ENCODE data around the gene MRTFB.
"Not testable (repeated sequence)": the region's sequence is repeated elsewhere in the genome, so short reads cannot be mapped to it uniquely, and the experiment has no call there.

The MRTFB gene

DNA sequence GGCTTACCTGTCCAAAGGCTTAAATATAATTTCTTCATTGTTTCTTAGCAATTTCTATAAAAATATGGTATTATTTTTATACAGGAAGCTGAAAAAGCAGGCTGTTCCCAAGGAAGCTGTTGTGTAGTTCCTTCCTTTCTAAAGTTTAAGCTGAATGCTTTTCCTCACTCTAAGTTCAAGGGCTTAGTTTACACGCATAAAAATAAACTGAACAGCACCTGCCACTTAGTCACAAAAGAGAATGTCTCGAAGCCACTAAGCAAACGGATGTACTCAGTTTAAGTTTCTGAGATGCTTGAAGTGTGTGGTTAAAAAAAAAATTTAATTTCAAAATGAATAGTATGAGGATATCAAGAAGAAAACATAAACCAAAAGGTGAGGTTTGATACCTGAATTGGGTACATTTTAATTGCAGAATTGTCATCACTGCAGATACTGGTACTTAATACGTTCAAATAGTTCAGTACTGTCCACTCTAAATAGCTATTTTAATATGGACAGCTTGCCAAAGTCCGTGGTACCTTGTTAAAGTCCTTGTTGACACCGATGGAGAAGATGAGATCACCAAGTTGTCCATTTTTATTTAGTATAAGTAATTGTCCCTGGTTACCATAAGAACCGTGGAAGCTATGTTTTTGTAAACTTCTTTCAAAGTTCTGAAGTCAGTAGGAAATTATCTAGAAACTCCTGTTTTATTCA lies 38.1 kb downstream of the MRTFB start:
- no peak for DNase-seq

DNA sequence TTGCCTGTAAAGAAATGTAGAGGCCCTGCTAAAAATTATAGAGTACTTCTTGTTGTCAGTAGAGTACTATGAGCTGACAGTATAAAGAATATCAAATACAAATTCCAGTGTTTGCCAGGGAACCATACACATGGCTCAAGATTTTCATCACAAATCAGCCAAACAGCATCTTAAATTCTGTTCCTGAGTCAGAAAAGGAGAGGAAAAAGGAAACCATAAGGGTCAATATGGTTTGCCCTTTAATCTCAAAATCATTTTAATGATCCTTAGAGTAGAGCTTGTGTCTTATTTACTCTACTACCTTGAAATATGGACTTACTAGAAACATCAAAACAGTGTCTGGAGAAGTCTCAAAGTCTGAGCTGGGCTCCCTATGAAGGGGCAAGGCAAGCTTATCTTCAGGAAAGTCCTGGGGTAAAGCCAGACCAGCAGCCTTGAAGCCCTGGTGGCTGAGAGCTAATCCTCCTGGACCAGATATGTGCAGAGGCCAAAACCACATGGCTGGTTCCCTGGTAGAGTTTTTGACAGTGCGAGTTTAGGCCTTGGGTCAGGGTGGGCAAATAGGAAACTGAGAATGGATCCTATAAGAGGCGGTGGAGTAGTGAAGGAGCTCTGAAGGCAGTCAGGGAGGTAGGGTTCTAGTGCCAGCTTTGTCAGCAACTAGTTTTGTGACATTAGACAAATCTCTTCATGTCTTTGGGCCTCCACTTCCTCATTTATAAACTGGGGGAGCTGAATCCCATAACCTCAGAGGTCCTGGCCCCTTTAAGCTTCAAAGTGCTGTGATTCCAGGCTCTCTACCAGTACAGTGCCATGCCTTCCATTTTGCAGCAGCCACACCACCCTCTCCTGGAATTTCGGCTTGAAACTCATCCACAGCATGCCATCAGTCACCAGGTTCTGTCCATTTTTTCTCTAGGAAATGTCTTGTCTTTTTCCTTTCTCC lies 38.9 kb downstream of the MRTFB start:
- DNase-seq: no peak

DNA sequence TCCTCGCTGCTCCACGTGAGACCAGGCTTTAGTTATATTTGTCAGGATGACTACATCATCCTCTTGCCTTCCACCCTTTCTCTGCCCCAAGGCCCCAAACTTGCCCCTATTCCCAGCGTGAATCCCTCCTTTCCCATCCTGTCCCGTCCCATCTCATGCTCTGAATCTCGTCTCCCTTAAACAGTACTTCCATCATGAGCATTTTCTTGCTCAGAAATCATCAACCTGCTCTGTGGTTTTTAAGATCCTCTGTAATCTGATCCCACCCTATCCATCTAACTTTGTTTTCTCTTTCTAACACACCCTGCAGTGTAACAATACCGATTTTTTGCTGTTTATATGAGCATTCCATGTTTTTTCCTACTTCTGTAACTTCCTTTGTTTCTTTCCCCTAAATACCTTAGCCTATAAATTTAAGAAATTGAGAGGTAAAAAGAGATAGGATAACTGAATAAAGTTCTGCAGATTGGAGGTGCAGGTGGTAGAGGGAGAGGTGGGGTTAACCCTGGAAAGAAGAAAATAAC lies 39.7 kb downstream of the MRTFB start:
- no peak for DNase-seq

DNA sequence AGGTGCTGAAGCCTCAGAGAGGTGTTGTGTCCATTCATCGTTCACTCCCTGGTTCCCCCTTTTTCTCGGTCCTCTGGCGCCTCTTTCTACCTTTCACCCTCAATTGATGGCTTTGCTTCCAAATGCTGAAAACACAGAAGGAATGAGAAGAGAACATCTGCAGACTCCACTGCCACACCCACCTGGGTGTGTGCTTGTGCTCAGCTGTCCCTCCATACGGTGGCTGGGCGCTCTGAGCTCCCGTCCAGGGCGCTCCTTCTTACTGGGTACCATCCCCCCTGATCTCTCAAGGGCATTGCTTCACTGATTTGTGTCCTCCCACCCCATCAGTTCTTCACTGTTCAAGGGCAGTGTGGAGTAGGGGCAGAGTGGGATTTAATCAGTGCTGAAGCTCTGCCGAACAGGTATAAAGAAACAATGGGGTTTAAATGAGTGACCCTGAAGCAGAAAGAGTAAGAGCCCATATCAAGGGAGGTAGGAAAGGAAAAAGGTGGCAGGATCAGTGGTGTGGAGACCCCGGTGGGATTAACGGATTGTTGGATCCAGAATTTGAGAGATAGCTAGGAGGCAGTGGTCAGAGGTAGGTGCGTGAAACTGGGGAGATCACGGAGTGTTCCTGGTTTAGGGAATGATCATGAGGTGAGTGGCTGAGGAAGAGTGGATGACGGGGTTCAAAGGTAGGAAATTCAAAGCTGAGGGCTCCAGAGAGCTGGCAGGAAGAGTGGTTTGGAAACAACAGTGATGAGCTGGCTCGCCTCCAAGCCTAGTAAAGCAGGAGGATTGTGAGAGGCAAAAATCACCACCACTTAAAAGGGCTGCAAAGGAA lies 40.8 kb downstream of the MRTFB start:
- no peak for DNase-seq

DNA sequence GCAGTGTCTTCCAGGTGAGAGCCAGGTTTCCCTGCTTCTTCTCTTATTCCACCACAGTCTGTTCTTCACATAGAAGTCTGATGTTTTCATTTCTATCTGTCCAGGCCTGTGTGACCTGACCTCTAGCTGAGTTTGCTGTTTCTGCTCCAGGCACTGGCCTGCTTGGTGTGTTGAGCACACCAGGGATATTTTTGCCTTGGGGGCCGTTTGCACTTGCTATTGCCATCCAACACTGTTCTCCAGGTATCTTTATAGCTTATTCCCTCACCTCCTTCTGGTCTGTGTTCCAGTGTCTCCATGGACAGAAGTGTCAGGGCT lies 41.4 kb downstream of the MRTFB start:
- DNase-seq: no peak

DNA sequence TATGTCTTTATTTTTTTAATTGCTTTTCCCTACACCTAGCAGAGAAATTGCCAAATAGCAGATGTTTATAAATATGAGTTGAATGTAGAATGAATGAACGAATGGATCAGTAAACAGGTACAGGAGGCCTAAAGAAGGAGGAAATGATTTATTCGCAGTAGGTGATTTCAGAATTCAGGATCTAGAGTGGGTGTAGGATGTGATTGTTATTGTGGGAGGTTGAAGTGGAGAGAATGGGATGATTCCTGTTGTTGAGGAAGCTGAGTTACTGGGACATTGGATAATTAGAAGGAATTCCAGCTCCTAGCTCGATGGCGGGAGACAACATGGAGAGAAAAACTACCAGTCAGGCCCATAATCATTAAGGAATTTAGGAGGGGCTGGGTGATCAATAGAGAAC lies 42.2 kb downstream of the MRTFB start:
- DNase-seq: no peak

DNA sequence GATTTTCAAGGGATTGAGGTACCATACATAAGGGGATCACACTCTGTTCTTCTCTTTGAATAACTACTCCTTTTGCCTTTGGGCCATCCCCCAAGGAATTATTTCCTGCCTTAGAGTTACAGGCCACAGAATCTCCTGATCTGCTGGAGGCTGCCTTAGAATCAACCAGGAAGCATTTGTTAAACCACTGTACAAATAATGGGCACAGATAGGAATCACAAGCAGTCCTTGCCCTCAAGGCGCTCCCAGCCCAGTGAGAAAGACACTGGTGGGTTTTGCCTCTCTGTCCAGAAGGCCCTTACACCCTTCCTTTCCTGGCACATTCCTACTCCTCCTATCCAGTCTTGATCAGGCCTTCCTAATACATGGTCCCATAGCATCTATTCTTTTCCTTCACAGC lies 45.9 kb downstream of the MRTFB start:
- DNase-seq: no peak

DNA sequence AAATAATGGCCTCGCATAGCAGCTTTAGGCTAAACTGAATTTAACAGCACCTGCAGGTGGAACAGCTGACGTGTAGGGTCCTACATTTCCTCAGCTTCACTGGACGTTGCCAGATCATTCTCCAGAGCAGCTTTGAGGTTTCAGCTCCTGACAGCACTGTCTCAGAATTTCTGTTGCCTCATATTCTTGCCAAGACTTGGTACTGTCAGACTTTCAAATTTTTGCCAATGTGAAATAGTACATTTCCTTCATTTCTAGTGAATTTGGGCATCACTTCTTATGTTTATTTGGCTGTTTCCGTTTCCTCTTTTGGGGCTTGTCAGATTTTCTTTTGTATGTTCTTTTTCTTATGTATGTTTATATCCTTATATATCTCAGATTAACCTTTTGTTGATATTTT lies 48.7 kb downstream of the MRTFB start:
- DNase-seq: no peak

DNA sequence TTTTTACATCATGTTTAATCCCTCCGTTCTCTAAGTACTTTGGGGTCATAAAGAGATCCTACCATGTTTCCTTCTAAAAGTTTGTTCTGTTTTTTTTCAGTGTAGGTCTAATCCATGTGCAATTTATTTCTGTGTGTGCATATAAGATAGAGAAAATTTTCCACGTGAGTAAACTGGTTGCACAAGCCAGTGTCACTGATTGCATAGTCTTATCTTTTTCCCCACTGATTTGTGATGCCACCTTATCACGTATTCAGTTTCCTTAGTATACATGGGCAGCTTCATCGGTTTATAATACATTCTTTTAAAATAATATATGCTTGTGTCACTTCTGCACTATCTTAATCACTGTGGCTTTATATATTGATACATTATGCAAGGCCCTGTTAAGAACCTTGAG lies 49.2 kb downstream of the MRTFB start:
- DNase-seq: no peak

DNA sequence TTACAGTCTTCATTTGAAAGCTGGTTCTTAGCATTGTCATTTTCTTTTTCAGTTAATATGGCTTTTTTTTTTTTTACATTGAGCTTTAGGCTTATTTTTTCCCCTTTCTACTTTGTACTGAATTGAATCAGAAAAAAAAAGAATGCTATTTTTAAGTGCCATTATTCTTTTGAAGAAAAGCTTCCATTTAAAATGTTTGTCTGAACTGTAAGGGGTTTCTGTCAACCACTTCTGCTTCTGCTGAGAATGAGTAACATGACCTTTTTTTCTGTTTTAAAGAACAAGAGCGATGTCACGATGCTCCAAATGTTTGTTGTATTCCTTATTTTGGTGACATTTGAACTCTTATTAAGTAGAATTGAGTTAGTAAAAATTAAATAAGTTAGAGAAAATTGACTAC lies 50.0 kb downstream of the MRTFB start:
- DNase-seq: no peak

DNA sequence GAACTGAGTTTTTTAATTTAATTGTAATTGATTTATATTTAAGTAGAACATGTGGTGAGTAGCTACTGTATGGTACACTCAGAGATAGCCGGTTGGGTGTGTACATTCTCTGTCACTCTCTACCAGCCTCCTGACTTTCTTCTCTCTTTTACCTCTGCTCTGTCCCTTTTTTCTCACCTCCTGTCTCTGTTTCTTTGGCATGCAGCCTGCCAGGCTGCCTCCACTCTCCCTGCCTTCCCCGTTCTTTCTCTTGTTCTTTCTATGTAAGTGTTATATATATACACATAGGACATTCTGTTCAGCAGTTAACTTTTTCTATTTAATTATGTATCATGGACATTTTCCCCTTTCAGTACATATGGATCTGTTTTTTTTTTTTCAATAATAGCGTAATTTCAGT lies 50.8 kb downstream of the MRTFB start:
- DNase-seq: no peak

DNA sequence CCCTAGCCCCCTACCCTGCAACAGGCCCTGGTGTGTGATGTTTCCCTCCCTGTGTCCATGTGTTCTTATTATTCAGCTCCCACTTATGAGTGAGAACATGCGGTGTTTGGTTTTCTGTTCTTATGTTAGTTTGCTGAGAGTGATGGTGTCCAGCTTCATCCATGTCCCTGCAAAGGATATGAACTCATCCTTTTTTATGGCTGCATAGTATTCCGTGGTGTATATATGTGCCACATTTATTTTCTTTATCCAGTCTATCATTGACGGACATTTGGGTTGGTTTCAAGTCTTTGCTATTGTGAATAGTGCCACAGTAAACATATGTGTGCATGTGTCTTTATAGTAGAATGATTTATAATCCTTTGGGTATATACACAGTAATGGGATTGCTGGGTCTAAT lies 51.3 kb downstream of the MRTFB start:
- not testable (repeated sequence) for DNase-seq

DNA sequence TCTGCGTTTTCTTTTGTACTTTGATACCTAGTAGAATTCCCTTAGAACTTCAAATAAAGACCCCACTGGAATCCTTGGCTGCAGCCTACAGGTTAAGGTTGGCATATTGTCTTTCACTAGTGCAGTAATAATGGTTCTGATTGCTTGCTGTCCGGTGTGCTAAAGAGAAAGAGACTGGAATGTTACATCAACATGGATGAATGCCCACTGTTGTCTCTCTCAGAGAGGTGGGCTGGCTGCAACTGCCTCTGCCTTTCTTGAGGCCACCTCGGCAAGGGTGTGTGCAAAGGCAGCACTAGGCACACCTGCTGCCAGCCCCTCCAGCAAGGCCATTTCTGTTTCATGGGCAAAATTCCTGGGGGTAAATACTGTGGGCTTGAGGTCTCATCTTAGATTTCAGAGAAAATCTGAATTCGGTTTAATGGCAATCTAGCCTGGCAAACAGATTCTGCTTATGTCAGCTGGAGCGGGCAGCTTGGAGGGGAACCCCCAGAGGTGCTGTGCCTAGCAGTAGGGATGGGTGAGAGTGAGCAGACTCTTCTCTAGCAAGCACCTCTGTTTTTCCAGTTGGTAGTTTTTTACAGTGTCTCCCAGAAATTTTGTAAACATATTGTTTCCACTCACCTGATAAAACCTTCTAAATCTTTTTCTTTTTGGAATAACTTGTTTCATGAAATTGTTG lies 54.0 kb downstream of the MRTFB start:
- DNase-seq: no peak

DNA sequence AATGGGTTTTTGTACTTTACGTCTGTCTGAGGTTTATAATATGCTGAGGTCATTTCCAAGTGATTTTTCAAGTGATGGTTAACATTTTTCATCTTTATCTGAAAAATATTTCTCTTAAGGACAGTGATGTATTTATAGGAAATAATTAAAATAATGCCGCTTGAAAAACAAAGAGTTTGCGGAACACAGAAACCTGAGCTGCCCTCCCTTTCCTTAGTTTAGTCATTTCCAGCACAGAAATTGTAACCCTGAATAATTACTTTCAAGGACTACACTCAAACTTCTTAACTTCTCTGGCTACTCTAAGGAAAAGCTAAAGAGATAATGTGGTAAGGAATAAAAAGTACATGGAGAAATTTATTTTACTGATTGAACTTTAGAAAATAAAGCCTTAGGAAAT lies 54.6 kb downstream of the MRTFB start:
- no peak for DNase-seq

DNA sequence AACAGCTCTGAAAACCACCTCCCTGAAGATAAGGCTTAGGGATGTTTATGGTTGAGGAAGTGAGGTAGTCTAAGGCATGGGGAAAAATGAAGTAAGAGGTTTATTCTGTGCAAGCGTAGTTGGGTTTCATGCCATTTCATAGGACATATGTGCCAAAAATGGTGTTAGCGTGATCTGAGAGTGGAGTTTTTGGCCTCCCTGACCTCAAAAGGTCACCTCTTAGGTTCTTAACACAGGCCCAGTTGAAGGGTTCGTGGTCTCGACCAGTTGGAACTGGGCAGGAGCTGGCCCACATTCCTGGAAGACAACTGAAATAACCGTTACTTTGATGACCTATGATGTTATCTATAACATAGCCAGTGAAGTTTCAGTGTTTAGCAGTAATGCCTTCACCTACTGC lies 57.0 kb downstream of the MRTFB start:
- no peak for DNase-seq

DNA sequence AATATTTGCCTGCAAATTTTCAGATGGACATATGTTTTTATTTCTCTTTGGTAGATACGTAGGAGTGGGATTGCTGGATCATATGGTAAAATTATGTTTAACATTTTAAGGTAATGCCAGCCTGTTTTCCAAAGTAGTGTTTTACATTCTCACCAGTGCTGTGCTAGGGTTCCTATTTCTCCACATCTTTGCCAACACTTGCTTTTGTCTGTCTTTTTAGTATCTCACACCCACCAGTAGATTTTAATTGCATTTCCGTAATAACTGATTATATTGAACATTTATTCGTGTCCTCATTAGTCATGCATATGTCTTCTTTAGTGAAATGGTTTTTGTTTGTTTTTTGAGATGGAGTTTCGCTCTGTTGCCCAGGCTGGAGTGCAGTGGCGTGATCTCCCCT lies 58.4 kb downstream of the MRTFB start:
- no peak for DNase-seq

DNA sequence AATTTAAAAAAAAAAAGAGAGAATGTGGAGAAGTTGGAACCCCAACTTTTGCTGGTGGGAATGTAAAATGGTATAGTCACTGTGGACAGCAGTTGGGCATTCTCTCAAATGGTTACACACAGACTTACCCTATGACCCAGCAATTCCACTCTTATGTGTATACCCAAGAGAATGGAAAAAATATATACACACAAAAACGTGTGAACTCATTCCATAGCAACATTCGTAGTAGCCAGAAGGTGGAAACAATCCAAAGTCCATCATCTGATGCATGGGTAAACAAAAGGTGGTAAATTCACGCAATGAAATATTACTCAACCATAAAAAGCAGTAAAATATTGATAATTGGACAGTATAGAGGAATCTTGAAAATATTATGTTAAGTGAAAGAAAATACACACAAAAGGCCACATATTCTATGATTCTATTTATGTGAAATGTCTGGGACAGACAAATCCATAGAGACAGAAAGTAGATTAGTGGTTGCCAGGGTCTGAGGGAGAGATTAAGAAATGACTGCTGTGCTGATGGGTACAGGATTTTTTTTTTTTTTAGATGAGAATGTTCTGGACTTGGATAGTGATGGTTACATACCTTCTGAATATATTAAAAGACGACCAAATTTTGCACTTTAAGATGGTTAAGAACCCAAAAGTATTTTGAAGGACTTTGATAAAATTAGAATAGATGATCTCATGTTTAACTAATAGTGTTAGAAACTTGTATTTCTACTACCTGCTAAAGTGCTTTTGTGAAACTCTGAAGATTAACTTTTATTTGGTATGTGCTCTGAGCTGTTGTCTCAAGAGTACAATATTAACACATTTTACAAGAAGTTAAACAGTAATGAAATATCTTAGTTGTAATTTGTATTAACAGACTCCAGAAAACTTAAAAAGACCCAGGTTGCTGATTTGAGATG lies 60.9 kb downstream of the MRTFB start:
- no peak for DNase-seq

DNA sequence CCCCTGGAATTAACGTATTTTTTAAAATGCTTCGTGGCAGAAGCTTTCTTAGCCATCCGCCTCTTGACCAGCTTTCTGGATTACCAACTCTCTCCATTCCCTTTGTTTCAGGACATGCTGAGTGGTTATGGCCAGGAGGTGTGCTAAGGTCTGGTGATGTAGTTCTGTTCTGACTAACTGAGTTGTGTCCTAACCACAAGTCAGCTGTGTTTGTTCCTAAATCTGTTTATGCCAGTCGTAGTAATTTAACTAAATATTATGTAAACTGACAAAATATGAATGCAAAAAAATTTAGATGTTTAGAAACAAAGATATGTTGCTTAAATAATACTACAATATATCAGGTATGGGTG lies 61.6 kb downstream of the MRTFB start:
- no peak for DNase-seq

DNA sequence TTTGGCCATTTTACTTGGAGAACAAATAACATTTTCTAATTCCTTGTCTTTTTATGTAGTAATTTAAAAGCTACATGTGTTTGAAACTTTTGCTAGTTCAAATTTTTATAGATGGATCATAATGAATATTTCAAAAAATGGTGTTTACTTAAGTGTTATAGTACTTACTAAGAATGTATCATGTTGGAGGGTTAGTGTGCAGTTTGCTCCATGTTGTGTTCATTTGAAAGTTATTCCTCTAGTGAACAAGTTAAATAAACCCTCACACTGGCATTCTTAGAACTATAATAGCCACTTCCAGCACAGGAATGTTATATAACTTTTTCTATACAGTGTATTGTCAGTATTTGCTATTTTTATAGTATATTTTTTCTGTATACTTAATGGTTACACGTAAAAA lies 62.8 kb downstream of the MRTFB start:
- no peak for DNase-seq

DNA sequence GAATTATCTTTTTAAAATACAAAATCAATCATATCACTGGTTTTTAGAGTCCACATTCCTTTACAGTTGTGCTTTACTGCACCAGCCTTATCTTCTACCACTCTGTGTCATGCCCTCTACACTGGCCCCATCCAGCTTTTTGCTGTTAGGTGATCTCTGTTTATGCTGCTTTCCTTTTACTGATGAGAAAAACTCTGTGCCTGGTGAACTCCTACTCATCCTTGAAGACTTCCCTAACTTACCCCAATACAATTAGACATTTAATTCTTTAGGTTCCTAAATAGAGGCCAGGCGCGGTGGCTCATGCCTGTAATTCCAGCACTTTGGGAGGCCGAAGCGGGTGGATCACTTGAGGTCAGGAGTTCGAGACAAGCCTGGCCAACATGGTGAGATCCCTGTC lies 64.6 kb downstream of the MRTFB start:
- no peak for DNase-seq

DNA sequence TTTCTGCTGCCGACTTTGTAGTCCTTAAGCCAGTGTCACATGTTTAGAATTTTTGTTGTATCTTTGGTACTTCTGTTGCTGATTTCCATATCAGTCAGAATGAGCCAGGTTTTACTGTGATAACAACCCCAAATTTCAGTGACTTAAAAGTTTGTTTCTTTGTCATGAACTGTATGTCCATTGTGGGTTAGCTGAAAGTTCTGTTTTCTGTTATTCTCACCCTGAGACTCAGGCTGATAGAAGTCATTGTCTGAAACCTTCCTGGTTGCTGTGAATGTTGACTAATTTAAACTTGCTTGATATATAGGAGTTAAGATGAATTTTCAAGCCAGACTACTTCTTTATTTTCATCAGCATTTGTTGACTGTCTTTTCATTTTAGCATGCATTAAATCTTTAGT lies 68.8 kb downstream of the MRTFB start:
- DNase-seq: no peak

DNA sequence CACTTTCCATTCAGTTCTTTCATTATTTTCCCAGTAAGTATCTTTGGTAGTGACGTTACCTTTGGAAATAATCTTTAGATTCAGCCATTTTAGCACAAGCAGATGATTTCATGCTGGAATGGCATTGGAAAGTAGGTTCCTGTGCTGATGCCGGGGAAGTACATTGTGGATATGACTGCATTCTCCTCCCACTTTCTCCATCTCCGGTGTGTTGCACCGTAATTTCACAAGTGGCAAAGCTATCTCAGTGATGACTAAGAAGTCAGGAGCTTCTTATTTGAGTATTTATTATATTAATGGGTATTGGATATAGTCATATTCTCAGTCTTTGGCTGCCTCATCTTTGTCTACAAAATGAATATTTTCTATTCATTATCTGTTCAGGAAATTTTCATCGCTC lies 69.8 kb downstream of the MRTFB start:
- DNase-seq: no peak

Data from activated CD4-positive, alpha-beta T cell treated with anti-CD3 and anti-CD28 coated beads, Interleukin-2, amount 50 U/mL, for 4 hours (primary cell).